ACHN (cell line): ENCODE data around the gene MOV10L1.
A peak's percentile ranks its signal among the peaks of the same experiment; 100 is the strongest.

Source experiments
- DNase-seq: peaks from one replicate; pipeline ENCODE4 v3.0.0-alpha.2; 2015
- in situ Hi-C: cut with HindIII; loops from 2 replicates; pipeline ENCODE4 v1.10.0; 2017; ENCODE audit warnings: low sequenced_read_pairs, low pct_ligation_motif_present, low pct_unique_long_range_greater_than_20kb

Gene MOV10L1

GRCh38 chr22:50089231-50089630, 575 bp upstream of the MOV10L1 start:
- in situ Hi-C loops, result no loop called here
- DNase-seq, result no peak

GRCh38 chr22:50090412-50090714, 557 bp downstream of the MOV10L1 start:
- in situ Hi-C loops, result no loop called here

GRCh38 chr22:50091092-50091768, 1.4 kb downstream of the MOV10L1 start:
- DNase-seq, result no peak
- in situ Hi-C loops, result no loop called here

More at GRCh38 chr22:50090412-50090714, 557 bp downstream of the MOV10L1 start:
- DNase-seq, result no peak

GRCh38 chr22:50092342-50092741, 2.5 kb downstream of the MOV10L1 start:
- in situ Hi-C loops, result no loop called here
- no peak for DNase-seq

- no peak for DNase-seq
- in situ Hi-C loops, result no loop called here
Measured at GRCh38 chr22:50098052-50098451, 8.2 kb downstream of the MOV10L1 start.

GRCh38 chr22:50101870-50102565, 12.2 kb downstream of the MOV10L1 start:
- in situ Hi-C loops, result no loop called here
- DNase-seq, result no peak

GRCh38 chr22:50102946-50103345, 13.1 kb downstream of the MOV10L1 start:
- in situ Hi-C loops, result no loop called here
- DNase-seq, result no peak

- no peak for DNase-seq
- in situ Hi-C loops, result no loop called here
Measured at GRCh38 chr22:50104141-50104544, 14.3 kb downstream of the MOV10L1 start.

- in situ Hi-C loops, result no loop called here
- DNase-seq, result no peak
Measured at GRCh38 chr22:50105208-50106100, 15.6 kb downstream of the MOV10L1 start.

- in situ Hi-C loops, result no loop called here
- no peak for DNase-seq
Measured at GRCh38 chr22:50107529-50107928, 17.7 kb downstream of the MOV10L1 start.

GRCh38 chr22:50111056-50111455, 21.2 kb downstream of the MOV10L1 start:
- in situ Hi-C loops, result no loop called here
- DNase-seq, result no peak

- in situ Hi-C loops, result no loop called here
- DNase-seq, result no peak
Measured at GRCh38 chr22:50112151-50113118, 22.6 kb downstream of the MOV10L1 start.

- in situ Hi-C loops, result no loop called here
- DNase-seq, result no peak
Measured at GRCh38 chr22:50114221-50115021, 24.6 kb downstream of the MOV10L1 start.

GRCh38 chr22:50115693-50116092, 25.9 kb downstream of the MOV10L1 start:
- no peak for DNase-seq
- in situ Hi-C loops, result no loop called here

GRCh38 chr22:50117168-50117762, 27.5 kb downstream of the MOV10L1 start:
- in situ Hi-C loops, result no loop called here
- no peak for DNase-seq

GRCh38 chr22:50118129-50118528, 28.3 kb downstream of the MOV10L1 start:
- no peak for DNase-seq
- in situ Hi-C loops, result no loop called here

GRCh38 chr22:50118557-50119168, 28.9 kb downstream of the MOV10L1 start:
- peak; percentile 2 for DNase-seq
- in situ Hi-C loops, result no loop called here
